K562 (cell line): Measurements from ENCODE around the gene FASTK. TPM values are rescaled to one million over a fixed set of nuclear protein-coding genes. Genes with fewer than 3 reads are reported as not detected.

Source experiments
- BDP1 ChIP-seq: IDR thresholded peaks from 3 replicates; pipeline ENCODE4 v1.6.1; 2011; ENCODE audit not compliant: insufficient read length, insufficient read depth
- EGR1 ChIP-seq: fragments of 450-650 bp; conservative IDR thresholded peaks from 2 replicates; pipeline ENCODE4 v1.6.1; 2017; ENCODE audit warnings: mild to moderate bottlenecking
- ETV6 ChIP-seq, 3 experiments: fragments of 150-350 bp in 1 of 3; sonication (generic) in 1 of 3; formaldehyde crosslinking in 1 of 3; IDR thresholded peaks; 2 replicates each; pipeline versions ENCODE4 v1.6.1 to v1.8.0; 2014 to 2022; ENCODE audit warnings: borderline replicate concordance in 2 of 3, low read depth in 2 of 3, antibody characterized with exemption in 1 of 3, low read length in 1 of 3, mild to moderate bottlenecking in 1 of 3, missing genetic modification reagents in 1 of 3
- FOXA3 ChIP-seq, 2 experiments: fragments of 450-650 bp in 1 of 2; sonication (generic) in 1 of 2; formaldehyde crosslinking; IDR thresholded peaks in 1 of 2; conservative IDR thresholded peaks in 1 of 2; 2 replicates each; pipeline versions ENCODE4 v1.4.0 to v1.8.0; 2020 to 2022; ENCODE audit warnings: mild to moderate bottlenecking in 2 of 2, missing genetic modification reagents in 1 of 2
- KDM4B ChIP-seq, 2 experiments: fragments of 450-650 bp in 1 of 2; sonication (generic) in 1 of 2; IDR thresholded peaks; 2 replicates each; pipeline ENCODE4 v1.6.1; 2016 to 2017; ENCODE audit warnings: borderline replicate concordance in 2 of 2, antibody characterized with exemption in 1 of 2, low read depth in 1 of 2, mild to moderate bottlenecking in 1 of 2
- MCM2 ChIP-seq: fragments of 450-650 bp; IDR thresholded peaks from 2 replicates; pipeline ENCODE4 v1.6.1; 2017; ENCODE audit warnings: low read depth, mild to moderate bottlenecking
- NR4A1 ChIP-seq, 2 experiments: fragments of 250-450 bp in 1 of 2; fragments of 450-650 bp in 1 of 2; sonication (Bioruptor Pico) in 1 of 2; IDR thresholded peaks; 2 replicates each; pipeline versions ENCODE4 v1.4.0 to v1.6.1; 2016 to 2020; ENCODE audit warnings: mild to moderate bottlenecking in 2 of 2, missing compliant biosample characterization in 1 of 2, missing genetic modification characterization in 1 of 2, moderate library complexity in 1 of 2
- PPARD ChIP-seq: fragments of 250-450 bp; sonication (Bioruptor Pico); IDR thresholded peaks from 2 replicates; pipeline ENCODE4 v1.8.0; 2022; ENCODE audit warnings: inconsistent platforms, mild to moderate bottlenecking, moderate library complexity
- TAF1 ChIP-seq: IDR thresholded peaks from 2 replicates; pipeline ENCODE4 v1.6.1; 2011; ENCODE audit warnings: mild to moderate bottlenecking, low read length, moderate library complexity; ENCODE audit not compliant: insufficient read depth, control insufficient read depth, severe bottlenecking; ENCODE audit errors: extremely low read depth
- TEAD1 ChIP-seq, 2 experiments: fragments of 450-650 bp in 1 of 2; sonication (generic) in 1 of 2; formaldehyde crosslinking; IDR thresholded peaks; 2 replicates each; pipeline versions ENCODE4 v1.4.0 to v1.8.0; 2020 to 2022; ENCODE audit warnings: mild to moderate bottlenecking in 2 of 2, missing genetic modification reagents in 1 of 2
- ZBTB1 ChIP-seq: sonication (generic); formaldehyde crosslinking; IDR thresholded peaks from 2 replicates; pipeline ENCODE4 v1.8.1; 2023; ENCODE audit warnings: missing genetic modification reagents, low read depth, mild to moderate bottlenecking, borderline replicate concordance
- polyA plus RNA-seq, 8 experiments: library from polyadenylated mRNA; depleted of rRNA in 4 of 8; stranded (reverse) in 5 of 8; unstranded in 3 of 8; fragments of >200 nt; fragmentation: Nextera tagmentation in 2 of 8; fragmentation: Illumina TruSeq in 1 of 8; extraction: Ambion mirVana in 2 of 8; extraction: Trizol in 1 of 8; gene quantifications; 2 replicates each; pipeline versions ENCODE4 v1.2.1 to v1.2.3, GENCODE V29; 2011 to 2014; ENCODE audit warnings: inconsistent platforms in 1 of 8, missing spikeins in 1 of 8
- total RNA-seq, 7 experiments: library from RNA; depleted of rRNA in 6 of 7; stranded (reverse); fragments of >200 nt in 6 of 7; fragmentation: Illumina TruSeq in 2 of 7; extraction: Trizol in 2 of 7; gene quantifications; 2 replicates each; pipeline versions ENCODE4 v1.2.1 to v1.2.3, GENCODE V29; 2011 to 2021; ENCODE audit warnings: low replicate concordance in 1 of 7
- TF ChIP-seq, protein P1 (sequence below): fragments of 250-450 bp; sonication (Bioruptor Pico); IDR thresholded peaks from 2 replicates; pipeline ENCODE4 v1.5.0; 2021; ENCODE audit warnings: mild to moderate bottlenecking, borderline replicate concordance
- TF ChIP-seq, protein P2 (sequence below): IDR thresholded peaks from 2 replicates; pipeline ENCODE4 v1.6.1; 2011; ENCODE audit not compliant: insufficient read length; ENCODE audit errors: extremely low read depth
- TF ChIP-seq, protein P3 (sequence below), 2 experiments: fragments of 150-350 bp in 1 of 2; IDR thresholded peaks; 2 replicates each; pipeline ENCODE4 v1.6.1; 2012 to 2016; ENCODE audit warnings: low read depth in 2 of 2, low read length in 2 of 2, mild to moderate bottlenecking in 1 of 2, moderate library complexity in 1 of 2

The FASTK gene
- total and polyA plus RNA-seq, 9 of the 15 experiments (the other 6 are each of a cell fraction or from before 2014, with no cell fraction given): 0.51 to 150 (median 48.2) TPM

DNA sequence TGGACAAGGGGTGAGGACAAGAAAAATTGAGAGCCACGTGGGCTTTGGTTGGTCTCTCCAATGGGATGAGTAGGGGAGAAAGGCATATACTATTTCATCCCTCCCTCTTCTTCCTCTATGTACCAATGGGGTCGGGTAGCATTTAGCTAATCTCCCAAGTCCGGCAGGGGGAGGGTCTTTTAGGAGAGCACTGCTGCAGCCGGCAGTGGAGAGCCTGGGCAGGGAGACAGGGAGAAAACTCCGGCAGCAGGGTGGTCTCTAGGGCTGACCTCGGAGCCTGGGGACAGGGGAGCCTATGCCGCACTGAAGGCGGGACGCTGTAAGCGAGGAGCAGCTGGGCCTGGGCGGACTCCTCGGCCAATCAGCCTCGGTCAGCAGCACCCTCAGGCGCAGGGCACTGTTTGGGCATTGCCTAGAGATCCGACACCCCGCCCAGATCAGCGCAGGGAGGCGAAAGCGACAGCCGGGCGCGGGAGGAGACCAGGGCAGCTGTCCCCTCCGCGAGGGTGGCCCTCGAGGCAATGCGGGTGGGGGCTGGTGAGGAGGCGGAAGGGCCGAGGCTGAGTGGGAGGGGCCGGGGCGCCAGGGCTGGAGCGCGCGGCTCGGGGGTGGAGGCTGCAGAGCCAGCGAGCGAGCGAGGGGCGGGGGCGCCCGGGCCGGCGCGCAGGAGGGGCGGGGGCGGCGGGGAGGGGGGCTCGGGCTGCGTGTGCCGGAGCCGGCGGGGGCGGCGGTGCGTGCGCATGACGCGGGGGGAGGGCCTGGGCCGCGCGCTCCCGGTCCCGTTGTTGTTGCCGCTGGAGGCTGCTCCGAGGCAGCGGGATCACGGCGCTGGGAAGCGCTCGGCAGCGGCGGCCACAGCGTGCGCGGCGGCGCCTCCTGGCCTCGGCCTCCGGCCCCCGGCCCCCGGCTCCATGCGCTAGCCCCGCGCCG is 5.3 kb upstream of the FASTK start, which contains the start of gene AGAP3 (continued):
- TF ChIP-seq, protein P1, sequence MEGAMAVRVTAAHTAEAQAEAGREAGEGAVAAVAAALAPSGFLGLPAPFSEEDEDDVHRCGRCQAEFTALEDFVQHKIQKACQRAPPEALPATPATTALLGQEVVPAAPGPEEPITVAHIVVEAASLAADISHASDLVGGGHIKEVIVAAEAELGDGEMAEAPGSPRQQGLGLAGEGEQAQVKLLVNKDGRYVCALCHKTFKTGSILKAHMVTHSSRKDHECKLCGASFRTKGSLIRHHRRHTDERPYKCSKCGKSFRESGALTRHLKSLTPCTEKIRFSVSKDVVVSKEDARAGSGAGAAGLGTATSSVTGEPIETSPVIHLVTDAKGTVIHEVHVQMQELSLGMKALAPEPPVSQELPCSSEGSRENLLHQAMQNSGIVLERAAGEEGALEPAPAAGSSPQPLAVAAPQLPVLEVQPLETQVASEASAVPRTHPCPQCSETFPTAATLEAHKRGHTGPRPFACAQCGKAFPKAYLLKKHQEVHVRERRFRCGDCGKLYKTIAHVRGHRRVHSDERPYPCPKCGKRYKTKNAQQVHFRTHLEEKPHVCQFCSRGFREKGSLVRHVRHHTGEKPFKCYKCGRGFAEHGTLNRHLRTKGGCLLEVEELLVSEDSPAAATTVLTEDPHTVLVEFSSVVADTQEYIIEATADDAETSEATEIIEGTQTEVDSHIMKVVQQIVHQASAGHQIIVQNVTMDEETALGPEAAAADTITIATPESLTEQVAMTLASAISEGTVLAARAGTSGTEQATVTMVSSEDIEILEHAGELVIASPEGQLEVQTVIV: no peak
- no peak for TF ChIP-seq BDP1
- peak; percentile 93 for TF ChIP-seq EGR1
- TF ChIP-seq ETV6 (IDR thresholded peaks at IDR 0.05; ENCODE audit: borderline replicate concordance in 1 of 2, low read depth in 2 of 2, low read length in 1 of 2): no peak
- no peak; the same call in 1 of the 2 replicates for TF ChIP-seq ETV6 (CRISPR knock-in tag; IDR thresholded peaks at IDR 0.05; ENCODE audit: borderline replicate concordance)
- TF ChIP-seq MCM2: no peak
- TF ChIP-seq ZBTB1: no peak
- TF ChIP-seq TEAD1 (CRISPR knock-in tag; IDR thresholded peaks at IDR 0.05): 0 out of 4 replicates have a peak, but pooled peaks of 1 of the 2 experiments have one; percentile 26
- TF ChIP-seq, protein P2, sequence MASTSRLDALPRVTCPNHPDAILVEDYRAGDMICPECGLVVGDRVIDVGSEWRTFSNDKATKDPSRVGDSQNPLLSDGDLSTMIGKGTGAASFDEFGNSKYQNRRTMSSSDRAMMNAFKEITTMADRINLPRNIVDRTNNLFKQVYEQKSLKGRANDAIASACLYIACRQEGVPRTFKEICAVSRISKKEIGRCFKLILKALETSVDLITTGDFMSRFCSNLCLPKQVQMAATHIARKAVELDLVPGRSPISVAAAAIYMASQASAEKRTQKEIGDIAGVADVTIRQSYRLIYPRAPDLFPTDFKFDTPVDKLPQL: no peak
- TF ChIP-seq KDM4B (IDR thresholded peaks at IDR 0.05; ENCODE audit: borderline replicate concordance in 2 of 2, low read depth in 1 of 2): peak in 1 of 2 experiments; percentile 85; a peak in 1 of 4 replicates
- TF ChIP-seq PPARD: no peak
- 0 out of 4 replicates have a peak, but pooled peaks of 1 of the 2 experiments have one; percentile 2 for TF ChIP-seq FOXA3 (CRISPR knock-in tag; conservative IDR thresholded peaks at IDR 0.05 in 1 of 2, IDR thresholded peaks at IDR 0.05 in 1 of 2)
- TF ChIP-seq TAF1: peak; percentile 72
- TF ChIP-seq NR4A1 (CRISPR knock-in tag; IDR thresholded peaks at IDR 0.05): no peak
- peak; percentile 75 for TF ChIP-seq NR4A1 (tag; IDR thresholded peaks at IDR 0.05)
- TF ChIP-seq, protein P3, sequence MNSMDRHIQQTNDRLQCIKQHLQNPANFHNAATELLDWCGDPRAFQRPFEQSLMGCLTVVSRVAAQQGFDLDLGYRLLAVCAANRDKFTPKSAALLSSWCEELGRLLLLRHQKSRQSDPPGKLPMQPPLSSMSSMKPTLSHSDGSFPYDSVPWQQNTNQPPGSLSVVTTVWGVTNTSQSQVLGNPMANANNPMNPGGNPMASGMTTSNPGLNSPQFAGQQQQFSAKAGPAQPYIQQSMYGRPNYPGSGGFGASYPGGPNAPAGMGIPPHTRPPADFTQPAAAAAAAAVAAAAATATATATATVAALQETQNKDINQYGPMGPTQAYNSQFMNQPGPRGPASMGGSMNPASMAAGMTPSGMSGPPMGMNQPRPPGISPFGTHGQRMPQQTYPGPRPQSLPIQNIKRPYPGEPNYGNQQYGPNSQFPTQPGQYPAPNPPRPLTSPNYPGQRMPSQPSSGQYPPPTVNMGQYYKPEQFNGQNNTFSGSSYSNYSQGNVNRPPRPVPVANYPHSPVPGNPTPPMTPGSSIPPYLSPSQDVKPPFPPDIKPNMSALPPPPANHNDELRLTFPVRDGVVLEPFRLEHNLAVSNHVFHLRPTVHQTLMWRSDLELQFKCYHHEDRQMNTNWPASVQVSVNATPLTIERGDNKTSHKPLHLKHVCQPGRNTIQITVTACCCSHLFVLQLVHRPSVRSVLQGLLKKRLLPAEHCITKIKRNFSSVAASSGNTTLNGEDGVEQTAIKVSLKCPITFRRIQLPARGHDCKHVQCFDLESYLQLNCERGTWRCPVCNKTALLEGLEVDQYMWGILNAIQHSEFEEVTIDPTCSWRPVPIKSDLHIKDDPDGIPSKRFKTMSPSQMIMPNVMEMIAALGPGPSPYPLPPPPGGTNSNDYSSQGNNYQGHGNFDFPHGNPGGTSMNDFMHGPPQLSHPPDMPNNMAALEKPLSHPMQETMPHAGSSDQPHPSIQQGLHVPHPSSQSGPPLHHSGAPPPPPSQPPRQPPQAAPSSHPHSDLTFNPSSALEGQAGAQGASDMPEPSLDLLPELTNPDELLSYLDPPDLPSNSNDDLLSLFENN (IDR thresholded peaks at IDR 0.05; ENCODE audit: low read depth in 2 of 2, low read length in 2 of 2): peak; percentile 19 to 54; a peak in 2 of 4 replicates
